Karpas-422 (cell line): ENCODE results near the gene CLIP4. TPM values are rescaled to one million over a fixed set of nuclear protein-coding genes. Genes with fewer than 3 reads are reported as not detected.

Source experiments
- DNase-seq: peaks from one replicate; pipeline ENCODE4 v3.0.0-alpha.2; 2015
- H2AFZ ChIP-seq: fragments of 200-600 bp; sonication (generic); 2 replicates; pipeline ENCODE4 v1.6.1; 2014; ENCODE audit warnings: antibody characterized with exemption, low read length, mixed read lengths
- H3K27ac ChIP-seq: fragments of 200-600 bp; sonication (generic); 2 replicates; pipeline ENCODE4 v1.5.1; 2014; ENCODE audit warnings: mild to moderate bottlenecking, low read length, moderate library complexity
- H3K27me3 ChIP-seq: fragments of 200-600 bp; sonication (generic); 2 replicates; pipeline ENCODE4 v1.6.1; 2014; ENCODE audit warnings: low read length, mixed read lengths
- H3K36me3 ChIP-seq: fragments of 200-600 bp; sonication (generic); 2 replicates; pipeline ENCODE4 v1.6.1; 2014; ENCODE audit warnings: low read length, mixed read lengths; ENCODE audit not compliant: insufficient read depth
- H3K4me1 ChIP-seq: fragments of 200-600 bp; sonication (generic); 2 replicates; pipeline ENCODE4 v1.6.1; 2014; ENCODE audit warnings: mild to moderate bottlenecking, low read length, mixed read lengths
- H3K4me2 ChIP-seq: fragments of 200-600 bp; sonication (generic); 2 replicates; pipeline ENCODE4 v1.6.1; 2014; ENCODE audit warnings: low read length, low read depth, mild to moderate bottlenecking; ENCODE audit not compliant: poor library complexity, severe bottlenecking
- H3K4me3 ChIP-seq: fragments of 200-600 bp; sonication (generic); 2 replicates; pipeline ENCODE4 v1.5.1; 2014; ENCODE audit warnings: mild to moderate bottlenecking, antibody characterized with exemption, low read length, mixed read lengths
- H3K79me2 ChIP-seq: fragments of 200-600 bp; sonication (generic); 2 replicates; pipeline ENCODE4 v1.6.1; 2014; ENCODE audit warnings: mild to moderate bottlenecking, low read length, mixed read lengths
- H3K9ac ChIP-seq: fragments of 200-600 bp; sonication (generic); 2 replicates; pipeline ENCODE4 v1.6.0; 2014; ENCODE audit warnings: low read length
- H3K9me2 ChIP-seq: fragments of 200-600 bp; sonication (generic), shearing (Covaris generic); replicated peaks from 2 replicates; pipeline ENCODE4 v1.6.0; 2014; ENCODE audit warnings: mild to moderate bottlenecking, low read length, moderate library complexity; ENCODE audit not compliant: insufficient read depth
- H3K9me3 ChIP-seq: fragments of 300-700, 200-600 bp; sonication (generic); 2 replicates; pipeline ENCODE4 v1.6.1; 2014; ENCODE audit warnings: low read length, mixed read lengths
- H4K20me1 ChIP-seq: fragments of 200-600 bp; sonication (generic); 2 replicates; pipeline ENCODE4 v1.6.1; 2014; ENCODE audit warnings: mild to moderate bottlenecking, antibody characterized with exemption, low read length, low read depth; ENCODE audit not compliant: insufficient read depth
- total RNA-seq: library from RNA; depleted of rRNA; stranded (reverse); fragments of >200 nt; shearing (Covaris generic); gene quantifications from 2 replicates; pipeline ENCODE4 v1.2.3, GENCODE V29; 2014; ENCODE audit warnings: low replicate concordance

Gene CLIP4
- total RNA-seq, 1 experiment from 2014 or later: not detected

DNA sequence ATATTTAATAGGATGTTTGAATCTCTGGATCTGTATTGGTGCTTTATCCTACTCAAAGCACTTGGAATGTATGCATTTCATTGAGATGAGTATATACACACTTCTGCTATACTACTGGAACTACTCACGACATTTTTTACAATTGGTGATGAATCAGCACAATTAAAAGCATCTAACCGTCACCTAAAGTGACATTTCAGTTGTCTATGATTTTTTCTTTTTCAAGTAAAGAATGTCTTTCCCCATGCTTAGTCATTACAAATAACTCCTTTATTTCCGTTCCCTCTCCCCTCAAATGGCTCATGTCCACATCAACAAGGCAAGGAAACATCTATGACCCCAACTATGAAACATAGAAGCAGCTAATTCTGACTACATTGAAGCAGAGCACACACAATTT lies 77.3 kb downstream of the CLIP4 start:
- no peaks in the 10 kb centered on the region; the same call in 1 of the 2 replicates for H4K20me1 ChIP-seq
- H3K4me3 ChIP-seq: no peak overlapping the region
- H3K79me2 ChIP-seq: no peaks in the 10 kb centered on the region
- H3K9me2 ChIP-seq: no peaks in the 10 kb centered on the region
- no peaks in the 10 kb centered on the region for H3K27me3 ChIP-seq
- H3K4me2 ChIP-seq: no peak overlapping the region
- H3K9me3 ChIP-seq: no peaks in the 10 kb centered on the region
- no peak overlapping the region for H3K9ac ChIP-seq
- H3K36me3 ChIP-seq: no peaks in the 10 kb centered on the region
- DNase-seq: no peak
- H2AFZ ChIP-seq: no peak overlapping the region
- H3K4me1 ChIP-seq: no peaks in the 10 kb centered on the region
- no peak overlapping the region for H3K27ac ChIP-seq

DNA sequence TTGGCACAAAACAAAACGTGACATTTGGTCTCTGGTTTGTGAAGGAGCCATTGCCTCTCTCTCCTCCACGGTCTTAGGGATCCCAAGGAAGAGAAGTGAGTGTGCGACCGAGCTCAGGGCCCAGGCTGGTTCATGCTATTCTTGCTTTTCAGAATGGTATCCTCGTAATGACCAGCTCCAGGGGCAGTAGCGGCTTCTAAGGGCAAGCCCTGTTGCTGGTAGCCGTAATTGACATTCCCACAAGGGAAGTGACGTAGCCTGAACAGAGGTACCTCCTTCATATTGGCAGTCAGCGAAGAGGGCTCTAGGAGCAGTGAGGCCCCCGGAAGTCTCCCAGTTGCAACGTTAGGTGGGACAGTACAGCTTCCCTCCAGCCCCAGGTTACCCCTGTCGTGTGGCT lies 77.9 kb downstream of the CLIP4 start:
- DNase-seq: no peak
- Histone ChIP-seq H3K4me1 (no peaks in the 10 kb centered on the region), H3K4me3 (no peak overlapping the region), H3K9me2 (no peaks in the 10 kb centered on the region), H3K79me2 (no peaks in the 10 kb centered on the region), H3K4me2 (no peak overlapping the region), H3K9me3 (no peaks in the 10 kb centered on the region), H3K27ac (no peak overlapping the region), H3K36me3 (no peaks in the 10 kb centered on the region), H2AFZ (no peak overlapping the region), H4K20me1 (no peaks in the 10 kb centered on the region; the same call in 1 of the 2 replicates), H3K9ac (no peak overlapping the region), H3K27me3 (no peaks in the 10 kb centered on the region)

DNA sequence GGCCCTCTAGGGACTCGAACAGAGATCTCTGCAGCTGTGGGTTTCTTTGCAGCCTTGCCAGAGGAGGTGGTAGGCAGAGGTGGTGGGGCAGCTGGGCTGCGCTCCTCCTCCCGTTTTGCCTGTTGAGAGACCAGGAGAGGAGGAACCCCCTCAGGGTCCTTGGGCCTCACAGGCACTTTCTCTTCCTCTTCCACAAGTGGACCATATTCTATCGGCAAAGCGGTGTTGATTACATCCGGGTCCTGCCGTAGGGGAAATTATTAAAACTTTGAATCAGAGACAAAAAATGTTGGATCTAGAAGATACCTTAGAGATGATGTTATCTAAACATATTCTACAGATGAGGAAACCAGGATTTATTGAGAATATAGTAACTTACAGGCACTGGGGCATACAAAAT lies 78.5 kb downstream of the CLIP4 start:
- Histone ChIP-seq H3K9ac (no peak overlapping the region), H3K27me3 (no peaks in the 10 kb centered on the region), H3K4me1 (no peaks in the 10 kb centered on the region), H4K20me1 (no peaks in the 10 kb centered on the region; the same call in 1 of the 2 replicates), H3K4me3 (no peak overlapping the region), H3K9me2 (no peaks in the 10 kb centered on the region), H3K79me2 (no peaks in the 10 kb centered on the region), H2AFZ (no peak overlapping the region), H3K36me3 (no peaks in the 10 kb centered on the region), H3K27ac (no peak overlapping the region), H3K4me2 (no peak overlapping the region), H3K9me3 (no peaks in the 10 kb centered on the region)
- DNase-seq: no peak

DNA sequence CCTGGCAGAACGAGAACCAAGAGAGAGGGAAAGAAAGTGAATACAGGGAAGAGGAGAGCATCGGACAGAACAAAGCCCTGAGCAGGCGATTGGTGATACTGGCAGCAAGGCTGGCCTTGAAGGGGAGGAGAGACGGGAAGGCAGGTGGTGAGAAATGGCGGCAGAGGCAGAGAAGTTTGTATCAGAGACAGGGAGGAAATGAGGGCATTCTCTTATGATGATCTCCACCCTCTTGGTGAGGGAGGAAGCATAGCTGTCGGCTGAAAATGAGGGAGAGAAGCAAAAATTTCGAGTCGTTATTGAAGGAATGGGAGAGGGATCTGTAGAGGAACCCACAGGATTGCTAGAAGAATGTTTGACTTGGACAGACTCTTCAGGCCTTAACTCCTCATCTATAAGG lies 80.6 kb downstream of the CLIP4 start:
- H3K27ac ChIP-seq: no peak overlapping the region
- no peak overlapping the region for H3K9ac ChIP-seq
- no peaks in the 10 kb centered on the region for H3K9me3 ChIP-seq
- no peaks in the 10 kb centered on the region for H3K4me1 ChIP-seq
- no peaks in the 10 kb centered on the region for H3K36me3 ChIP-seq
- no peaks in the 10 kb centered on the region for H4K20me1 ChIP-seq
- no peak overlapping the region for H3K4me2 ChIP-seq
- DNase-seq: no peak
- no peaks in the 10 kb centered on the region for H3K79me2 ChIP-seq
- no peaks in the 10 kb centered on the region for H3K27me3 ChIP-seq
- no peak overlapping the region for H2AFZ ChIP-seq
- no peaks in the 10 kb centered on the region for H3K9me2 ChIP-seq
- no peak overlapping the region for H3K4me3 ChIP-seq

DNA sequence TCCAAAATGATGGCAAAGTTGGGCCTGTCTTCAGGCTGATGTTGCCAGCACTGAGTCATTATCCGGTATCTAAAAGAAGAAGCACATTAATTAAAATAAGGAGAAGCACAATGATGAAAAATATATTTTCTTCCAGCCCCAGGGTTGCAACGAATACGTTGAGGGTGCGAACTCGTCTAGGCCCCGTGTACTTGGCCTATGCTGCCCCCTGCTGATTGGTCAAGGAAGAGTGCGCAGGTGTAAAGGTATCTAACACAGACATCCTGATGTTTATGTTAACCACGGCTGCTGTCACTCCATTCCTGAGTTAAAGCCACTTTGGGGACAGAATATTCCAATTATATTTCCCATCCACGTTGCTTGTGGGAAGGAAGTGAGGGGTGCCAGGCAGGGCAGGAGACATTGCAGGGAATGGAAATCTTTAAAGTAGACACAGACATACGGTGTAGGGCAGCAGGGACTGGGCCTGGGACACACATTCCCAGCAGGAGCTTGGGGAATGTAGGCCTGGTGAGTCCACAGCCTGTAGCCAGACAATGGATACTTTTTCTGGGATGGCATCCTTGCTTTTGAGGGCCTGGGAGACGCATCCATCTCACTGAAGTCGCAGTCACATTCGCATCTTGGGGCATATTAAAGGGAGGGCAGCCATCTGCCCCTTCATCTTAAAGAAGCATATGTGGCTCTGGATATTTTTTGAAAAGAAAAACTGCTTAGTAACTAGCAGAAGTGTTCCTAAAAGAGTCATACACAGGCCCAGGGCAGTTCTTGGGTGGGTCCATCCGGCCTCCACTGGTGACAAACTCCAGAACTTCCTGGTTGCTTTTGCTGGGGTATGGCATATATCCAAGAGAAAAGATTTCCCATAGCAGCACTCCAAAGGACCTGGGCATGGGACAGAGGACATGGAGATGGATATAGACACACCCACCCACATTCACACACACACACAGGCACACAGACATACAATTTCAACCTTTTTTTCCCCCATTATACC lies 81.9 kb downstream of the CLIP4 start:
- H3K9me2 ChIP-seq: no peaks in the 10 kb centered on the region
- H3K27ac ChIP-seq: no peak overlapping the region
- no peaks in the 10 kb centered on the region for H3K79me2 ChIP-seq
- no peaks in the 10 kb centered on the region for H3K4me1 ChIP-seq
- H3K9ac ChIP-seq: no peak overlapping the region
- H2AFZ ChIP-seq: no peak overlapping the region
- H3K27me3 ChIP-seq: no peaks in the 10 kb centered on the region
- peak; percentile 91 for DNase-seq
- H4K20me1 ChIP-seq: no peaks in the 10 kb centered on the region
- H3K4me3 ChIP-seq: no peak overlapping the region
- no peaks in the 10 kb centered on the region for H3K36me3 ChIP-seq
- H3K4me2 ChIP-seq: no peak overlapping the region
- no peaks in the 10 kb centered on the region for H3K9me3 ChIP-seq

DNA sequence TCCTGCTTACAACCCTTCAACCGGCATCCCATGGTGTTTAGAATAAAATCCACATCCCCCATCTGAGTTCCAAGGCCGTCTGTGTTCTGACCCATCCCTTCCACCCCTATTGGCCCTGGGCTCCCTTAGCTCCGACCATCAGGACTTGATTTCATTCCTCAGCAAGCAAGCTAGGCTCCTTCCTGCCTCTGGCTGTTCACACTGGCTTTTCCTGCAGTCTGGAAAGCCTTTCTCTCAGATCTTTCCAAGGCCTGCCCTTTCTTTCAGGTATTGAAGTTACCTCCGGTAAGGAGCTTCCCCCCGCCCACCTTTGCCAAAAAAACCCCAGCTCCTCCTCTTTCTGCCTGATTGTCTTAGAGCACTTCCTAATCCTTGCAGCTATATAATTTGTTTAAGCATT lies 86.8 kb downstream of the CLIP4 start:
- no peak for DNase-seq
- H3K79me2 ChIP-seq: no peaks in the 10 kb centered on the region
- no peaks in the 10 kb centered on the region for H3K9me2 ChIP-seq
- no peaks in the 10 kb centered on the region for H3K9me3 ChIP-seq
- H2AFZ ChIP-seq: no peak overlapping the region
- H3K4me2 ChIP-seq: no peak overlapping the region
- H3K27ac ChIP-seq: no peak overlapping the region
- H3K4me1 ChIP-seq: no peaks in the 10 kb centered on the region
- no peaks in the 10 kb centered on the region for H3K27me3 ChIP-seq
- no peaks in the 10 kb centered on the region for H4K20me1 ChIP-seq
- H3K36me3 ChIP-seq: no peaks in the 10 kb centered on the region
- H3K4me3 ChIP-seq: no peak overlapping the region
- H3K9ac ChIP-seq: no peak overlapping the region

DNA sequence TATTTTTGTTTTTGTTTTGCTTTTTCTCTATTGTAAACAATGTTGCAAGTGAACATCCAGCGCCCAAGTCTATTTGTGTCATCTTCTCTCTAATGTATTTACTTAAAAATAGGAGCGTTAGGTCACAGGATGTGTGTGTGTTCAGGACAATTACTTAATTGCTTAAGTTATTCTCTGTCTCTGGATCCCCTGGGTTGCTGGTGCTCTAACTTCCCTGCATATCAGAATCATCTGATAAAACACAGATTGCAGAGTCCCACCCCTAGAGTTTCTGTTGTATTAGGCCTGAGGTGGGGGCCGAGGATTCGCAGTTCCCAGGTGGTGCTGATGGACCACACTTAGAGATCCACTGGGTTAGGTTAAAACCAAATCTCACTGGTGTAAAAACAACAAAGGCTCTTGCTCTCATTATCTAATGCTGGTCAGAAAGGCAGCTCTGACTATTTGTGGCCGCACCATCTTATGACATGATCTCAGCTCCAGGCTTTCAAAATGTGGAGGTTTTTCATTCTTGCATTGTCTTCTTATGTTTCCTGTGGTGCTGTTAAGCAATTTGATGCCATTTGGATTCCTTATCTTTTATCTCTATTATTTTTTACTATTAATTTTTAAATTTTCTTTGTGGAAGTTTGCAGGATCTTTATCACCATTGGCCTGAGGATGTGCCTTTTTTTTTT lies 87.7 kb downstream of the CLIP4 start:
- Histone ChIP-seq H3K79me2 (no peaks in the 10 kb centered on the region), H4K20me1 (no peaks in the 10 kb centered on the region), H3K4me2 (no peak overlapping the region), H3K9me3 (no peaks in the 10 kb centered on the region), H3K36me3 (no peaks in the 10 kb centered on the region), H2AFZ (no peak overlapping the region), H3K9ac (no peak overlapping the region), H3K27me3 (no peaks in the 10 kb centered on the region), H3K4me3 (no peak overlapping the region), H3K27ac (no peak overlapping the region), H3K9me2 (no peaks in the 10 kb centered on the region), H3K4me1 (no peaks in the 10 kb centered on the region)
- DNase-seq: no peak

DNA sequence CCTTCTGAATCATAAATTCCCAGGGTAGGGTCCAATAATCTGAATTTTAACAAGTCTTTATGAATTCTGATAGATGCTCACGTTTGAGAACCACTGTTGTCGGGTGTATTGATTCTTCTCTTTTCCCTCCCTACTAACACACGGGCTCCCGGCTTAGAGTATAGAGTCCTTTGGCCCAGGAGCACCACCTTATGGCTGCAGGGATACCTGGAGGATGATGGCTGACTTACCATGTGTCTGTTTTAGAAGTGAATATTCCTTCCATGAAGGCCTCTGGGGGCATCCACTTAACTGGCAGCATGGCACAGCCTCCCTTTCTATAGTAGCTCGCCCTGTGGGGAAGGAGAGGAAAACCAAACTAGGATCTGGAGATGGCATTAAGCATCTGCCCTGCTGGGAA lies 91.7 kb downstream of the CLIP4 start:
- DNase-seq: no peak
- H3K79me2 ChIP-seq: no peaks in the 10 kb centered on the region
- no peaks in the 10 kb centered on the region for H3K36me3 ChIP-seq
- no peaks in the 10 kb centered on the region for H3K4me1 ChIP-seq
- H3K9me2 ChIP-seq: no peaks in the 10 kb centered on the region
- H4K20me1 ChIP-seq: no peaks in the 10 kb centered on the region
- H3K9me3 ChIP-seq: no peaks in the 10 kb centered on the region
- no peaks in the 10 kb centered on the region for H3K27me3 ChIP-seq
- no peak overlapping the region for H3K9ac ChIP-seq
- H2AFZ ChIP-seq: no peak overlapping the region
- H3K4me3 ChIP-seq: no peak overlapping the region
- H3K4me2 ChIP-seq: no peak overlapping the region
- no peak overlapping the region for H3K27ac ChIP-seq
